CD4-positive, alpha-beta T cell treated with Interleukin-4 for 4 hours (primary cell): Measurements from ENCODE around the gene LRP3.
"Not testable (repeated sequence)": the region's sequence is repeated elsewhere in the genome, so short reads cannot be mapped to it uniquely, and the experiment has no call there.

Source experiments
- DNase-seq: peaks from one replicate; pipeline ENCODE4 v3.0.0-alpha.2; 2020

Gene LRP3, protein sequence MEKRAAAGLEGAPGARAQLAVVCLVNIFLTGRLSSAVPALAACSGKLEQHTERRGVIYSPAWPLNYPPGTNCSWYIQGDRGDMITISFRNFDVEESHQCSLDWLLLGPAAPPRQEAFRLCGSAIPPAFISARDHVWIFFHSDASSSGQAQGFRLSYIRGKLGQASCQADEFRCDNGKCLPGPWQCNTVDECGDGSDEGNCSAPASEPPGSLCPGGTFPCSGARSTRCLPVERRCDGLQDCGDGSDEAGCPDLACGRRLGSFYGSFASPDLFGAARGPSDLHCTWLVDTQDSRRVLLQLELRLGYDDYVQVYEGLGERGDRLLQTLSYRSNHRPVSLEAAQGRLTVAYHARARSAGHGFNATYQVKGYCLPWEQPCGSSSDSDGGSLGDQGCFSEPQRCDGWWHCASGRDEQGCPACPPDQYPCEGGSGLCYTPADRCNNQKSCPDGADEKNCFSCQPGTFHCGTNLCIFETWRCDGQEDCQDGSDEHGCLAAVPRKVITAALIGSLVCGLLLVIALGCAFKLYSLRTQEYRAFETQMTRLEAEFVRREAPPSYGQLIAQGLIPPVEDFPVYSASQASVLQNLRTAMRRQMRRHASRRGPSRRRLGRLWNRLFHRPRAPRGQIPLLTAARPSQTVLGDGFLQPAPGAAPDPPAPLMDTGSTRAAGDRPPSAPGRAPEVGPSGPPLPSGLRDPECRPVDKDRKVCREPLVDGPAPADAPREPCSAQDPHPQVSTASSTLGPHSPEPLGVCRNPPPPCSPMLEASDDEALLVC

DNA sequence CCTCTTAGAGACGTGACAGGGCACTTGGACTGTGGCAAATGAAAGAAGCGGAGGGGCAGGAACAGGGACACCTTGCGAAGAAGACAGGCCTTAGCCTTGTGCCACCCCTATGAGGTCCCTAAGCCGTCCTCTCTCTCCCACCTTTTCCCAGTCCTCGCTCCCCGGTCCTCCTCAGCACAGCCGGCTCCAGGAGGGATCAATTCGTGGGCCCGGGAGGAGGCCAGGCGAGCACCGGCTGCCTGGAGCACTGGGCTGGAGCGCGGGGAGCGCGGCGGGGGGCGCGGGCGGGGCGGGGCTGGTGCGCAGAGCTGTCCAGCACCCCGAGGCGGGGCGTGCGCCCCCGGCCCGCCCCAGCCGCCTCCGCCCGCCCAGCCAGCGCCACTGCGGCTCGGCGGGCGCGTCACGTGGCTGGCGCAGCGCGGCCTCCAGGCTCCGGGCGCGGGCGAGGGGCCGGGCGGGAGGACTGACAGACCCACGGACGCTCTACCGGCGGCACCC, at the start of gene LRP3:
Gene LRP3, plus strand, starts transcription at position 466 of the 498 bp plus-strand sequence. CDS start 456 bp downstream, outside the sequence.
- no peak for DNase-seq

DNA sequence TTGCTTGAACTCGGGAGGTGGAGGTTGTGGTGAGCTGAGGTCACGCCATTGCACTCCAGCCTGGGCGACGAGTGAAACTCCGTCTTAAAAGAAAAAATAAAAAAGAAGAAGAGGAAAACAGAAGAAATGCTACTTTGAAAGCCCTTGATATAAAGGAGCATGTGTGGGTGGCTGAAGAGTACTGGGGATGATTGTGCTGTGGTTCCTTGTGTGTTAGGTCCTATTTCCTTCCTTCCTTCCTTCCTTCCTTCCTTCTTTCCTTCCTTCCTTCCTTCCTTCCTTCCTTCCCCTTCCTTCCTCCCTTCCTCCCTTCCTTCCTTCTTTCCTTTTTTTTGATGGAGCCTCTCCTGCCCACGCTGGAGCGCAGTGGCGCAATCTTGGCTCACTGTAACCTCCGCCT, 47.9 kb upstream of the LRP3 start:
- no peak for DNase-seq

GRCh38 chr19:33147538-33147937, 46.6 kb upstream of the LRP3 start:
- DNase-seq, result no peak

DNA sequence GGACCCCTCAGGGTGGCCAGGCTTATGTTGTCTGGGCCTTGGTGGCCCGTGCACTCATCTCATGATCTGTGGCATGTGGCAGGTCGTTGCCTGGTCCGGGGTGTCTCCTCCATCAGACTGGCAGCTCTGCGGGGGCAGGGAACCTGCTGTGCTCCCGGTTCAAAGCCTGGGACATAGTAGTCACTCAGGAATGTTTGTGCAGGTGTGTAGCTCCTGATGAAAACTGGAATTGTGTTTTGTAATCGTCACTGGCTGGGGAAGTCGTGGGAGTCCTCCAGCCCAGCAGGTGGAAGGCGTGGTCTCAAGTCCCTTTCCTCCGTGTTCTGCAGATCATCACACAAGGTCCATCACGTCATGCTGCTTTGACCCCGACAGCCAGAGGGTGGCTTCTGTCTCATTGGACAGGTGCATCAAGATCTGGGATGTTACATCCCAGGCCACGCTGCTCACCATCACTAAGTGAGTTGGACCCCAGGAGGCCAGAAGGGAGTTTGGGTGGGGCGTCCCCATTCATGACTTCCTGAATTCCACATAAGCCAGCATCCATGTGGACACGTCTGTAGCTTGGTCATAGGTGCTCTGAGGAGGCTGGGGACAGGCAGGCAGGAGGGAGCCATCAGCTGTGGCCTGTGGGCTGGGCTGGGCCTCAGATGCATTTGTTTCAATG, 43.1 kb upstream of the LRP3 start:
- DNase-seq, result no peak

- DNase-seq, result no peak
Measured at GRCh38 chr19:33152176-33152575, 42.0 kb upstream of the LRP3 start.

DNA sequence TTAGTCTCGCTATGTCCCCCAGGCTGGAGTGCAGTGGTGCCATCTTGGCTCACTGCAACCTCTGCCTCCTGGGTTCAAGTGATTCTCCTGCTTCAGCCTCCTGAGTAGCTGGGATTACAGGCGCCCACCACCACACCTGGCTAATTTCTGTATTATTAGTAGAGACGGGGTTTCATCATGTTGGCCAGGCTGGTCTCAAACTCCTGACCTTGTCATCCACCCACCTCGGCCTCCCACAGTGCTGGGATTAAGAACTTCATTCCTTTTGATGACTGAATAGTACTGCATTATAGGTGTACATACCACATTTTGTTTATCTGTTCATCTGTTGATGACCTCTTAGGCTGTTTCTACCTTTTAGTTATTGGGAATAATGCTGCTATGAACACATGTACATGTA, 41.5 kb upstream of the LRP3 start:
- not testable (repeated sequence) for DNase-seq

DNA sequence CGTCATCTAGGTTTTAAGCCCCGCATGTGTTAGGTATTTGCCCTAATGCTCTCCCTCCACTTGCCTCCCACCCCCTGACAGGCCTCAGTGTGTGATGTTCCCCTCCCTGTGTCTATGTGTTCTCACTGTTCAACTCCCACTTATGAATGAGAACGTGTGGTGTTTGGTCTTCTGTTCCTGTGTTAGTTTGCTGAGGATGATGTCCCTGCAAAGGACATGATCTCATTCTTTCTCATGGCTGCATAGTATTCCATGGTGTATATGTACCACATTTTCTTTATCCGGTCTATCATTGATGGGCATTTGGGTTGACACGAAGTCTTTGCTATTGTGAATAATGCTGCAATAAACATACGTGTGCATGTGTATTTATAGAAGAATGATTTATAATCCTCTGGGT, 39.8 kb upstream of the LRP3 start:
- DNase-seq, result not testable (repeated sequence)

DNA sequence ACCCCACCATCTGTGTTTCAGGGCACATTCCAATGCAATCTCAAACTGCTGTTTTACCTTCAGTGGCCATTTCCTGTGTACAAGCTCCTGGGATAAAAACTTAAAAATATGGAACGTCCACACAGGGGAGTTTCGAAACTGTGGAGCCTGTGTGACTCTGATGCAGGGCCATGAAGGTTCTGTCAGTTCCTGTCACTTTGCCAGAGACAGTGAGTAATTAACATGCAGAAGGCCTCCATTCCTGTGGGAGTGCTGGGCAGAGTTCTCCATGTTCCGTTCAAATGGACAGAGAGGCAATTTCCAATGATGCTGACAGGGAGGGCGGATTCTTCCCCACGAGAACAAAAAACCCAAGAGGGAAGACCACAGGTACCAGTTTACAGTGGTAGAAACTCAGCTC, 37.8 kb upstream of the LRP3 start:
- no peak for DNase-seq

- peak; percentile 1 for DNase-seq
Measured at GRCh38 chr19:33157906-33158305, 36.2 kb upstream of the LRP3 start.

GRCh38 chr19:33158365-33158764, 35.8 kb upstream of the LRP3 start:
- no peak for DNase-seq

DNA sequence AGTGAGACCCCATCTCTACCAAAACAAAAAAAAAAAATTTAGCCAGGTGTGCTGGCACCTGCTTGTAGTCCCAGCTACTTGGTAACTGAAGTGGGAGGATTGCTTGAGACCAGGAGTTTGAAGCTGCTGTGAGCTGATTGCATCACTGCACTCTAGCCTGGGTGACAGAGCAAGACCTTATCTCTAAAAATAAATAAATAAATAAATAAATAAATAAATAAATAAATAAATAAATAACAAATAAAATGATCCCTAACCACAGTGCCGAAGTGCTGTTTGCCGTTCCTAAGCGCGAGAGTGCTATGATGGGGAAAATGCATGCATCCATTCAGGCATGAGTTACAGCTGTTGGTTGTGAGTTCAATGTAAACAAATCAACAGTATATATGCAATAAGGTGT, 35.0 kb upstream of the LRP3 start:
- no peak for DNase-seq

- no peak for DNase-seq
Measured at GRCh38 chr19:33159893-33160292, 34.2 kb upstream of the LRP3 start.

DNA sequence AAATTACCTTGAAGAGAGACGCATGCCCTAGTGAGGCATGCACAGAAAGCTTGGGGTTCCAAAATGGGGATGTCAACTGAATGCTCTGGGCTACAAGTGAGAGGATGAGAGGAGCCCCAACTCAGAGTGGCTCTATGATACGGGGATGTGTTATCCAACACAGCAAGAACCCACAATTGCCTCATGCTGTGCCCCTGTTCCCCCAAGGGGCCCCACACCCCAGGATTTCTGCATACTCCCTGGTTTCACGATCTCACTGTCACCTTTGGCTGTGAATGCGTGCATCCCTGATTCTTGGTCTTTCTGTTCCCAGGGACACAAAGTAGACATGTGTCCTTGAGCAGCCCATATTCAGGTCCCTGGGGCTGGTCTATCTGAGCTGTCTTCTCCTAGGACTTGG, 32.9 kb upstream of the LRP3 start:
- DNase-seq, result no peak

DNA sequence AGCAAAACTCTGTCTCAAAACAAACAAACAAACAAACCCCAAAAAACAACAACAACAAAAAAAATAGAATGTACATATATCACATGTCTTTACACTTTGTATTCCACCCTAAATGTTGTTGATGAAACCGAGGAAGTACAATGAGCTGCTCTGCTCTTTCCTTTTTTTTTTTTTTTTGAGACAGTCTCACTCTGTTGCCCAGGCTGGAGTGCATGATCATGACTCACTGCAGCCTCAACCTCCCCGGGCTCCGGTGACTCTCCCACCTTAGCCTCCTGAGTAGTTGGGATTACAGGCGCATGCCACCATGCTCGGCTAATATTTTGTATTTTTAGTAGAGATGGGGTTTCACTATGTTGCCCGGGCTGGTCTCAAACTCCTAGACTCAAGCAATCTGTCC, 30.6 kb upstream of the LRP3 start:
- no peak for DNase-seq

DNA sequence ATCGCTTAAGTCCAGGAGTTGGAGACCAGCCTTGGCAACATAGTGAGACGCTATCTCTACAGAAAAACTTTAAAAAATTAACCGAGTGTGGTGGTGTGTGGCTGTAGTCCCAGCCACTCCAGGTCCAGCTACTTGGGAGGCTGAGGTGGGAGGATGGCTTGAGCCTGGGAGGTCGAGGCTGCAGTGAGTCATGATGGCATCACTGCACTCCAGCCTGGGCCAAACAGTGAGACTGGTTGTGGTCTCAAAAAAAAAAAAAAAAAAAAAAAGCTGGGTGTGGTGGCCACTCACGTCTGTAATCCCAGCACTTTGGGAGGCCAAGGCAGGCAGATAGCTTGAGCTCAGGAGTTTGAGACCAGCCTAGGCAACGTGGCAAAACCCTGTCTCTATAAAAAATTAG, 28.1 kb upstream of the LRP3 start:
- DNase-seq, result not testable (repeated sequence)

DNA sequence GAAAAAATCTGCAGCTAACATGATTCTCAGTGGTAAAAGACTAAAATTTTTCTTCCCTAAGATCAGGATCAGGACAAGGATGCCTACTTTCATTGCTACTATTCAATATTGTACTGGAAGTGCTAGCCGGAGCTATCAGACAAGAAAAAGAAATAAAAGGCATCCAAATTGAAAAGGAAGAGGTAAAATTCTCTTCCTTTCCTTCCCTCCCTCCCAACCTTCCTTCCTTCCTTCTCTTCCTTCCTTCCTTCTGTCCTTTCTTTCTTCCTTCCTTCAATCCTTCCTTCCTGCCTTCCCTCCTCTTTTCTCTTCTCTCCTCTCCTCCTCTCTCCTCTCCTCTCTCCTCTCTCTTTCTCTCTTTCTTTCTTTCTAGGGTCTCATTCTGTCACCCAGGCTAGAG, 26.7 kb upstream of the LRP3 start:
- no peak for DNase-seq

DNA sequence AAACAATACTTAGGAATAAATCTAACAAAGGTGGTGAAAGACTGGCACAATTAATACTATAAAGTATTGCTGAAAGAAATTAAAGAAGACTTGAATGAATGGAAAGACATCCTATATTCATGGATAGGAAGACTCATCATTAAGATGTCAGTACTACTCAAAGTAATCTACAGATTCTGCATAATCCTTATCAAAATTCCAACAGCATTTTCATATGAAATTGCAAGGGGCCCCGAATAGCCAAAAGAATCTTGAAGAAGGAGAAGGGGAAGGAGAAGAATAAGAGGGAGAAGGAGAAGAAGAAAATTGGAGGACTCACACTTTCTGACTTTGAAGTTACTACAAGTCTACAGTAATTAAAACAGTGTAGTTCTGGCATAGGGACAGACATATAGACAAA, 25.6 kb upstream of the LRP3 start:
- no peak for DNase-seq

DNA sequence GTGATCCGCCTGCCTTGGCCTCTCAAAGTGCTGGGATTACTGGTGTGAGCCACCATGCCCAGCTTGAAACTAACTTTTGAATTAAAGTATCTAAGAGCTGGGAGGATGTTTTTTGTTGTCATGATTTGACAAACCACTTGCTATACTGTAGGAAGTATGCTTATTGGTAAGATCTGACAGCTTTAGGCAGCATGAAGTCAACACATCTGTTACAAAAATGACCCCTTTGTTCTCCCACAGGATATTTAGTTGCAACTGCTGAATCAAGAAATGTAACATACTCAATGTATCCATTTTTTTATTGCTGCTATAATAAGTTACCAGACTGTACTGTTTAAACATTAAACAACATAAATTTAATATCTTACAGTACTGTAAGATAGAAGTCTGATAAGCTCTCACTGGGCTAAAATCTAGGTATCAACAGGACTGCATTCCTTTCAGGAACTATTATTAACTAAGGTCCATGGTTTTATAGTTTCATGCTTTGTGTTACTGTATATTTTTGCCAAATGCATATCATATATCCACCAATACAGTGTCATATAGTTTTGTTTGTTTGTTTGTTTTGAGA, 22.8 kb upstream of the LRP3 start:
- DNase-seq, result no peak

GRCh38 chr19:33171916-33172359, 22.2 kb upstream of the LRP3 start:
- DNase-seq, result no peak

DNA sequence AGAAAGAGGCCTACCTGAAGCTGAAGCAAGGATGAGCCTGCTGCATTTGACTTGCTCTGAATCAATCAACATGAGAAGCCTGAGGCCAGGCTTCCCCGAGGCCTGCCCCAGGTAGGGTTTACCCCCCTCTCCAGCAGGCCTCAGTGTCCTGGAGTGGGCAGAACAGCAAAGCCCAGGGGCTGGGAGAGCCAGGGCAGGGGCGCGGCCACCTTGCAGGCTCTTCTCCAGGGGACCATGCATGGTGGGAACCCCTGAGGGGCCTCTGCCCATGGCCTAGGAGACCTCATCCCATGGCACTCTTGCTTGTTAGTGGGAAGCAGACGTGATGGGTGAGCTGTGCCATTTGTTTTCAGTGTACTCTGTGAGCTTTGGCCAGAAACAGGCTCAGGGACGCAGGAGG, 19.9 kb upstream of the LRP3 start:
- no peak for DNase-seq

- DNase-seq, result no peak
Measured at GRCh38 chr19:33175156-33175782, 18.9 kb upstream of the LRP3 start.

DNA sequence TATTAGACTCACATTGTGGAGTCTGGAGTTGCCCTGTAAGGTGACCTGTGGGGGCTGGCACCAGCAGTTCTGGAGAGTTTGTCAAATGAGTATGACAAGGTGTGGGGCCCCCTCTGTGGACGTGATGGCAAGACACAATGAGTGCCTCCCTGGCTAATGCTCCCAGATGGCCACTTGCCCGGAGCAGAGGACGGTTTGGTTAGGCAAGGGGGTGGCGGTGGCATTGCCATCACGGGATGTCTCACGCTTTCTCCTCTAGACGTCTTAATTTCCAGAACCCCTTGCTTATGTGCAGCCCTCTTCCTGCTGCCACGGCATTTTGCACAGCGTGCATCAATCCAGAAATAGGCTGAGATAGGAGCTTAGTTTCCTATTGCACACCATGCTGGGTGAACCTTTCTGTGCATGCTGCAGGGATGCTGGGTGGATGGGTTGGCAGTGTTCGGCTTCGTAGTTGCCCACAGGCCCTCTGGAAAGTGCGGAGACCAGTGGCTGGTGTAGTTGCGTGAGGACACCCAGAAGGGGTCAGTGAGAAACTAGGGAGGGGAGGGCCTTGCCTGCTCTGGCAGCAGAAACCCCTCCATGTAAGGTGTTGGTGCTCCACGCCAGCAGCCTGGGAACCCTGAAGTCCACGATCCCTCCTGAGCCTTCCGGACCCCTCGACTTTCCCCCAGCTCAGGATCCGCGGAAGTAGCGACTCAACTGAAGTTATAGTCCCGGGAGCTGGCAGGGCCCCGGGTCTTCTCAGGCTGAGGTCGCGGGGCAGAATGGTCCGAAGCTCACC, 18.1 kb upstream of the LRP3 start:
- DNase-seq, result no peak
